ENCODE results near the gene LTBP4. TPM values are rescaled to one million over a fixed set of nuclear protein-coding genes. Genes with fewer than 3 reads are reported as not detected.

Gene LTBP4
- total and polyA plus RNA-seq, 2 of the 13 experiments (the other 11 are each of a cell fraction or from before 2014, with no cell fraction given), result 0.86 to 2.3 TPM

- TF ChIP-seq ZKSCAN5 (CRISPR knock-in tag; IDR thresholded peaks at IDR 0.05), result no peak
- no peak for TF ChIP-seq MIER2 (CRISPR knock-in tag; IDR thresholded peaks at IDR 0.05)
- TF ChIP-seq ZNF3 (CRISPR knock-in tag; IDR thresholded peaks at IDR 0.05), result no peak
Observed at GRCh38 chr19:40583283-40583682, 17.9 kb upstream of the LTBP4 start (continued).

DNA sequence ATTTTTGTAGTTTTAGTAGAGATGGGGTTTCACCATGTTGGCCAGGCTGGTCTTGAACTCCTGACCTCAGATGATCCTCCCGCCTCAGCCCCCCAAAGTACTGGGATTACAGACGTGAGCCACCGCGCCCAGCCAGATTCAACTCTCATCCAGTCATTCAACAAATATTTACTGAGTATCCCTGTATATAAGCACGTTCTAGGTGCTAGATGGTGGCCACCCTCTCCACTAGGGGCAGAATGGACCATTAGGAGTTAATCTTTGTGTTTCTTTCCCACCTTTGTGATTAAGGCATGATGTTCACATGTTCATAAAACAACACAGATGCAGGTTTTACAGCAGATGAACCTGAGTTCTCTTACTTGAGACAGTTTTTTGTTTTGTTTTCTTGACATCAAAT is 17.2 kb upstream of the LTBP4 start:
- H3K36me3 ChIP-seq (replicated peaks in 1 of 2; ENCODE audit: control insufficient read depth in 1 of 2, insufficient read depth in 2 of 2, low read length in 2 of 2), result 0 out of 5 replicates have a peak, but pooled peaks cover 0 to 1% of the 10 kb centered on the region in 2 experiments
- CTCF ChIA-PET (ENCODE audit: low intra/inter-chr PET ratio, low total read pairs), result interaction anchor here (1.1 kb wide), 1 partner anchor 36 kb away, joined by 3 read pairs; no protein-coding TSS in a partner anchor
- DNase-seq (ENCODE audit: low spot score) (no peak), ATAC-seq (0 out of 3 replicates have a peak, but pooled peaks have one; percentile 43), FAIRE-seq (peak; percentile 4)
- POLR2A ChIA-PET, result no interaction called here
- H3K79me2 ChIP-seq (ENCODE audit: insufficient read depth, low read length), result no peaks in the 10 kb centered on the region
- H3K4me2 ChIP-seq (ENCODE audit: low read depth, low read length), result no peak overlapping the region
- H3K27me3 ChIP-seq (ENCODE audit: control insufficient read depth in 1 of 2, insufficient read depth in 2 of 2, low read length in 2 of 2), result no peaks in the 10 kb centered on the region
- TF ChIP-seq ZNF652 (CRISPR knock-in tag; IDR thresholded peaks at IDR 0.05; ENCODE audit: borderline replicate concordance, low read depth) (0 out of 2 replicates have a peak, but pooled peaks have one; percentile 36), SP140L (CRISPR knock-in tag; IDR thresholded peaks at IDR 0.05; ENCODE audit: borderline replicate concordance) (no peak)
- TF ChIP-seq, protein P1, sequence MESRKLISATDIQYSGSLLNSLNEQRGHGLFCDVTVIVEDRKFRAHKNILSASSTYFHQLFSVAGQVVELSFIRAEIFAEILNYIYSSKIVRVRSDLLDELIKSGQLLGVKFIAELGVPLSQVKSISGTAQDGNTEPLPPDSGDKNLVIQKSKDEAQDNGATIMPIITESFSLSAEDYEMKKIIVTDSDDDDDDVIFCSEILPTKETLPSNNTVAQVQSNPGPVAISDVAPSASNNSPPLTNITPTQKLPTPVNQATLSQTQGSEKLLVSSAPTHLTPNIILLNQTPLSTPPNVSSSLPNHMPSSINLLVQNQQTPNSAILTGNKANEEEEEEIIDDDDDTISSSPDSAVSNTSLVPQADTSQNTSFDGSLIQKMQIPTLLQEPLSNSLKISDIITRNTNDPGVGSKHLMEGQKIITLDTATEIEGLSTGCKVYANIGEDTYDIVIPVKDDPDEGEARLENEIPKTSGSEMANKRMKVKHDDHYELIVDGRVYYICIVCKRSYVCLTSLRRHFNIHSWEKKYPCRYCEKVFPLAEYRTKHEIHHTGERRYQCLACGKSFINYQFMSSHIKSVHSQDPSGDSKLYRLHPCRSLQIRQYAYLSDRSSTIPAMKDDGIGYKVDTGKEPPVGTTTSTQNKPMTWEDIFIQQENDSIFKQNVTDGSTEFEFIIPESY (CRISPR knock-in tag; IDR thresholded peaks at IDR 0.05), result peak; percentile 47; the same call in 1 of the 2 replicates
- BruUV-seq (replicated peaks), result no TSS peak
- H3K4me1 ChIP-seq (ENCODE audit: insufficient read depth, low read length), result no peaks in the 10 kb centered on the region
- intact Hi-C loops (cut with micrococcal nuclease; ENCODE audit: unreplicated experiment), result no loop called here
- H3K9ac ChIP-seq (ENCODE audit: insufficient read depth, low read depth, low read length), result no peak overlapping the region
- no peak overlapping the region for H3K4me3 ChIP-seq (replicated peaks in 1 of 3; ENCODE audit: insufficient read depth in 1 of 3, low read depth in 2 of 3, low read length in 3 of 3)
- H3K27ac ChIP-seq (ENCODE audit: extremely low read length, insufficient read depth, low read length), result no peak overlapping the region
- no peaks in the 10 kb centered on the region for H3K9me3 ChIP-seq (ENCODE audit: low read length)
- in situ Hi-C loops (cut with HindIII; ENCODE audit: extremely low pct_ligation_motif_present, low pct_unique_long_range_greater_than_20kb), result no loop called here
- no peak overlapping the region for H2AFZ ChIP-seq (ENCODE audit: low read length)
- WGBS (ENCODE audit: low lambda C conversion rate), result 60% methylated on average over 5 of the region's 5 CpGs
- no peaks in the 10 kb centered on the region for H4K20me1 ChIP-seq (ENCODE audit: insufficient read depth, low read length)

Measured in HepG2 (cell line).